NCI-H128 (cell line): ENCODE results near the gene NOG.

Experiments
- DNase-seq: peaks from one replicate; lab custom pipeline; 2025; ENCODE audit not compliant: unreplicated experiment; lab: John Stamatoyannopoulos, UW

The NOG gene

DNA sequence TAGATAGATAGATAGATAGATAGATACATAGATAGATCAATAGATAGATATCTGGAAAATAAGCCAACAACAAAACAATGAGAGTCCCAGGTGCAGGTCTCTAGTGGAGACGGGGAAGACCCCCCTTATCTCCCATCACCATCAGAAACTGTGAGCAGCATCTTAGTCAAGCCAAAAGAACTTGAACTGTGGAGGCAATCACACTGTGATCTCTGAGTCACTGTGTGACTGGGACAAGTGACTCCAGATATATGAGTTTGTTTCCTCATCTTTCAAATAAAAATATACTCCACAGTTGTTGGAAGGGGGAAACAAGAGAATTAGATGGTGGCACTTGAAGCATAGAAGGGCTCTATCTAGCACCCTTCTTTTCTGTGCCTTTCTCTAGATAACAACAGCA lies 42.1 kb downstream of the NOG start:
- no peak for DNase-seq

DNA sequence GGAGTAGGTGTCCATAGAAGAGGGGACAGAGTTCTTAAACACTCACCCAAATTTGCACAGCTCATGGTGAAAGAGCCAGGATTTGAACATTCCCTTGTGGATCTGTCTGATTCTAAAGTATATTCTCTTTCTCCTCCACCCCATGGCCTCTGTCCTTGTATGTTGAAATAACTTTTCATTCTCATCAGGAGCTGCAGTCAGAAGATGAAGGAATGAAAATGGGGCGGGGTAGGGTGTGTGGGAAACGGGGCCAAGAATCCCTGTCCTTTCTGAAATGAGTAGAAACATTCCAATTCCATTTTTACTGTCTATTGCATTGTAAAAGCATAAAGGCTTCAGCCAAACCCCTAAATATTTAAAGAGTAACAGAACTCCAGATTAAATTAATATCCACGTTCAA lies 42.8 kb downstream of the NOG start:
- DNase-seq = no peak

DNA sequence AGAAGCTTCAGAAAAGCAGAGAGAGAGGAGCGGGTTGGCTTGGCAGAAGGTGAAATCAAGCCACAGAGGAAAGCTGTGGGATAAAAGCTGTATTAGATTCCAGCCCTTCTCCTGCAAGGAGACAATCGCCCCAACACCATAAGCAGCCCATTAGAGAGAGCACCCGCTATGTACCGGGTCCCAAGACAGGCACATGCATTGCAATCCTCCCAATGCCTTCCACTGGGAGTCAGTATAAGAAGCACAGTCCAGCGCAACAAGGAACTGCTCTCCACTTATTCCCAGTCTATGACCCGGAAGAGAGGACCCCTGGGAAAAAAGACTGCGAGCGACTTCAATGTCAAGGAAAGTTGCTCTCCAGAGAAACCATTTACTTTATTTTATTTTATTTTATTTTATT lies 43.8 kb downstream of the NOG start:
- no peak for DNase-seq

DNA sequence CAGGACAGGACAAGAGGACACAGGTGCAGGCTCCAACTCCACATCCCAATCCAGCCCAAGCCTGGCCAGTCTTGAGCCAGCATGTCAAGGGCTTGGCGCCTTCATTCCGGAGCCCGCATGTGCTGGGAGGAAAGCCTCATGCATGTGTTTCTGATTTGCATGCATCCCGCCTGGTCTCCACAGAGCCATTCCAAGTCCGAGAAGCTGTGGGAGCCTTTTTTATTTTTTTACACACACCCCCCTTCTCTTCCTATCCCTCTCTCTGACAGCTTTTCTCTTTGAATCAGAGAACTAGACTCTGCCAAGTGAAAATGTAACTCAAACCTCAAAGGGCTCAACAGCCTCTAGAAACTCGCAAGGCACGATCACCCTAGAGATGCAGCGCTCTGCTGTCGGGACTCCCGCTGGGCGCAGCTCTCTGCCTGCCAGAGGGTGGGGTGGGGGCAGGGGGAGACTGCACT lies 45.1 kb downstream of the NOG start:
- DNase-seq = no peak

- no peak for DNase-seq
Measured at GRCh38 chr17:56639517-56639916, 46.0 kb downstream of the NOG start.

GRCh38 chr17:56640116-56640515 lies 46.6 kb downstream of the NOG start:
- DNase-seq = no peak

GRCh38 chr17:56641373-56641772 lies 47.9 kb downstream of the NOG start:
- DNase-seq = no peak

DNA sequence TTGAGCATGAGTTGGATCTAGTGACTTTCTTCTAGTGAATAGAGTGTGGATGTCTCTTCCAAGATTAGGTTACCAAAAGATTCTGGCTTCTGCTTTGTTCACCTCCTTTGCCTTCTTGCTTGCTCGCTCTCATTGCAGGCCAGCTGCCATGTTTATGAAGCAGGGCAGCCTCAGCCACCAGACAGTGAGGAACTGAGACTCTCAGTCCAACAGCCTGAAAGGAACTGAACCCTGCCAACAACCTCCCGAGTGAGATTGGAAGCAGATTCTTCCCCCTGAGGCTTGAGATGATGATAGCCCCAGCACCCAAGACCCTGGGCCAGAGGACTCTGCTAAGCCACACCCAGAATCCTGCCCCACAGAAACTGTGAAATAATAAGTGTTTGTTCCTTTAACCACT lies 48.4 kb downstream of the NOG start:
- no peak for DNase-seq

DNA sequence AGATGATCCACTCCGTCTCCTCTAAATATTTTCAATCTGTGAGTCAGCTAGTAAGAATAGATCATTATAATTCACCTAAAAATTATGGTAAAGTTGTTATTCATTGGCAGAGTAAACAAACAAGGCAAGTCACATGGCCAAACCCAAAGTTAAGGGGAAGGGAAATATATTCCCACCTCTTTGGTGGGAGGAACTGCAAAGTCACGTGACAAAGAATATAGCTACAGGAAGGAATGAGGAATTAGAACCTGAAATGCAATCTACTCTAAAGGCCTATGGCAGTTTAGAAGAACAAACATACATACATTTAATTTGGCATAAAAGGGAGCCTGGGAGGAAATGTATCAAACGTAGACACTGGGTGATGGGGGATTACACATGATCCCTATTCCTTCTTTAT lies 48.9 kb downstream of the NOG start:
- DNase-seq = no peak
